BE2C (cell line): ENCODE data around the gene MAGEC1.

Source experiments
- DNase-seq: peaks from one replicate; pipeline ENCODE4 v3.0.0-alpha.2; 2020
- H3K27me3 ChIP-seq: fragments of 250-450 bp; sonication (Bioruptor Pico); 2 replicates; pipeline ENCODE4 v1.5.1; 2020; ENCODE audit warnings: mild to moderate bottlenecking
- H3K36me3 ChIP-seq: fragments of 250-450 bp; sonication (Bioruptor Pico); 2 replicates; pipeline ENCODE4 v1.5.1; 2020; ENCODE audit warnings: mild to moderate bottlenecking
- H3K4me1 ChIP-seq: fragments of 250-450 bp; sonication (Bioruptor Pico); 2 replicates; pipeline ENCODE4 v1.5.1; 2020
- H3K4me3 ChIP-seq: 2 replicates; pipeline ENCODE4 v1.5.1; 2011; ENCODE audit warnings: low read depth, low read length
- H3K9me3 ChIP-seq: fragments of 250-450 bp; sonication (Bioruptor Pico); 2 replicates; pipeline ENCODE4 v1.5.1; 2020
- TF ChIP-seq, protein P1 (sequence below): IDR thresholded peaks from 2 replicates; pipeline ENCODE4 v1.5.1; 2012; ENCODE audit warnings: mild to moderate bottlenecking, low read depth, low read length

The MAGEC1 gene

DNA sequence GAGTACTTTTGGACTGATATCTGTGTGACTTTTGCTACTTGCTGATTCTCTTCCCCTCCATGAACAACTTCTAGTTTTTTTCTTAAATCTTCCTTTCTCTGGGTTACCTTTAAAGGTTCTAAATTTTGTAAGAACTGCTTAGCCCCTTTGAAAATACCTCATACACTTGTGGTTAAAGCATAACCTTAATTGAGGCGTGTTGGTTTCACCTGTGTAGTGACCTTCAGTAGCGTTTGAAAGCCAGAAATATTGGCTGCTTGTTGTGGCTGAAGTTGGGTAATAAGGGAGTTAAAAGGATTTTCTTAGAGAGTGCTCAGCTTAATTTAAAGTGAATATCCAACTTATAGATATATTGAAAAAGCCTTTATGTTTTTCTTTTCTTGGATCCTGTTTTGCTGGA lies 32.0 kb downstream of the MAGEC1 start:
- Histone ChIP-seq H3K9me3 (no peaks in the 10 kb centered on the region), H3K4me3 (no peak overlapping the region), H3K4me1 (no peaks in the 10 kb centered on the region), H3K36me3 (no peaks in the 10 kb centered on the region), H3K27me3 (no peaks in the 10 kb centered on the region)
- TF ChIP-seq, protein P1, sequence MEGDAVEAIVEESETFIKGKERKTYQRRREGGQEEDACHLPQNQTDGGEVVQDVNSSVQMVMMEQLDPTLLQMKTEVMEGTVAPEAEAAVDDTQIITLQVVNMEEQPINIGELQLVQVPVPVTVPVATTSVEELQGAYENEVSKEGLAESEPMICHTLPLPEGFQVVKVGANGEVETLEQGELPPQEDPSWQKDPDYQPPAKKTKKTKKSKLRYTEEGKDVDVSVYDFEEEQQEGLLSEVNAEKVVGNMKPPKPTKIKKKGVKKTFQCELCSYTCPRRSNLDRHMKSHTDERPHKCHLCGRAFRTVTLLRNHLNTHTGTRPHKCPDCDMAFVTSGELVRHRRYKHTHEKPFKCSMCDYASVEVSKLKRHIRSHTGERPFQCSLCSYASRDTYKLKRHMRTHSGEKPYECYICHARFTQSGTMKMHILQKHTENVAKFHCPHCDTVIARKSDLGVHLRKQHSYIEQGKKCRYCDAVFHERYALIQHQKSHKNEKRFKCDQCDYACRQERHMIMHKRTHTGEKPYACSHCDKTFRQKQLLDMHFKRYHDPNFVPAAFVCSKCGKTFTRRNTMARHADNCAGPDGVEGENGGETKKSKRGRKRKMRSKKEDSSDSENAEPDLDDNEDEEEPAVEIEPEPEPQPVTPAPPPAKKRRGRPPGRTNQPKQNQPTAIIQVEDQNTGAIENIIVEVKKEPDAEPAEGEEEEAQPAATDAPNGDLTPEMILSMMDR = no peak
- no peak for DNase-seq

DNA sequence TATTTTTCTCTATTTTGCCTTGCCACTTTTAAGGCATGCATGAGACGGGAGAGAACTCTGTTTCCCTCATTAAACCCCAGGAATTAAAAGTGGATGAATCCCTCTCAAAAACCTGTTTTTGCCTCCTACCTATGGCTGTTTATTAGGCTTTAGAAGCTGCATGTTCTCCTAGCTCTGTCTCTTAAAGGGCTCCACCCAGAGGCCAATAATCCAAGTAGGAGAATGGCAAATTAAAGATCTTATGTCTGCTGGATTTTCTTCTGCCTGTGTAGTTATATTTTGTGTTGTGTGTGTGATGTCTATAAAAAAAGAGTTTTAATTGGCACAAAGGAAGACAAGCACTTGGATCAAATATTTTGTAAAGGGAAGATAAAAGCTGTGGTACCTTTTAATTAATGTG lies 32.4 kb downstream of the MAGEC1 start:
- H3K27me3 ChIP-seq = no peaks in the 10 kb centered on the region
- H3K4me1 ChIP-seq = no peaks in the 10 kb centered on the region
- no peak overlapping the region for H3K4me3 ChIP-seq
- no peaks in the 10 kb centered on the region for H3K9me3 ChIP-seq
- DNase-seq = no peak
- H3K36me3 ChIP-seq = no peaks in the 10 kb centered on the region
- TF ChIP-seq, protein P1 = no peak

DNA sequence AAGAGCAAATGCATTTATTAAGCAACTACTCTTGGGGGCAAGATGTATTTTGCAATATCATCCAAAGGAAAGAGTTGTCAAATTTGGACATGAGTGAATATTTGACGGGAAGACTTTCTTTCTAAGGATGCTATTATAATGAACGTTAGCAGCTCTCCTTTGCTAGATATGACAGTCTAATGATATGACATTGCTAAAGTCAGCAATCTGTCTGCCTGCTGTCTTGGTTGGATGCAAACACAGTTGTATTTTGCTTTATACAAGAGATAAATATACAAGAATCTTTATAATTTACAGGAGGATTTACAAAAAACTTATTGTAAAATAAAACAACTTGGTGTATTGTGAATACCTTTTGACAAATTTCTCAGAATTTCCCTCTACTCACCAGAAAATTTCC lies 37.5 kb downstream of the MAGEC1 start:
- H3K36me3 ChIP-seq = no peaks in the 10 kb centered on the region
- DNase-seq = no peak
- H3K4me1 ChIP-seq = no peaks in the 10 kb centered on the region
- H3K9me3 ChIP-seq = no peaks in the 10 kb centered on the region
- H3K27me3 ChIP-seq = no peaks in the 10 kb centered on the region
- H3K4me3 ChIP-seq = no peak overlapping the region
- TF ChIP-seq, protein P1 = no peak

DNA sequence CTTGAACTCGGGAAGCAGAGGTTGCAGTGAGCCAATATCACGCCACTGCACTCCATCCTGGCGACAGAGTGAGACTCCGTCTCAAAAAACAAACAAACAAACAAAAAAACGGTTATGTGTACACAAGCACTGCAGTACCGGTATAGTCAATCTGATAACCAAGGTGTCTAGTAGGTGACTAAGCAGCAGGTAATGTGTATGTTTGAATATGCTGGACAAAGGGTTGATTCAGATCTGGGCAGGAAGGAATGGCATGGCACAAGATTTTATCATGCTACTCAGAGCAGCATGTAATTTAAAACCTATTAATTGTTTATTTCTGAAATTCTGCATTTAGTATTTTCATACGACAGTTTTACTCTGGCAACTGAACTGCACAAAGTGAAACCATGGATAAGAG lies 41.7 kb downstream of the MAGEC1 start:
- no peak overlapping the region for H3K4me3 ChIP-seq
- no peak for DNase-seq
- no peaks in the 10 kb centered on the region for H3K9me3 ChIP-seq
- H3K27me3 ChIP-seq = no peaks in the 10 kb centered on the region
- no peaks in the 10 kb centered on the region for H3K36me3 ChIP-seq
- TF ChIP-seq, protein P1 = no peak
- H3K4me1 ChIP-seq = no peaks in the 10 kb centered on the region

DNA sequence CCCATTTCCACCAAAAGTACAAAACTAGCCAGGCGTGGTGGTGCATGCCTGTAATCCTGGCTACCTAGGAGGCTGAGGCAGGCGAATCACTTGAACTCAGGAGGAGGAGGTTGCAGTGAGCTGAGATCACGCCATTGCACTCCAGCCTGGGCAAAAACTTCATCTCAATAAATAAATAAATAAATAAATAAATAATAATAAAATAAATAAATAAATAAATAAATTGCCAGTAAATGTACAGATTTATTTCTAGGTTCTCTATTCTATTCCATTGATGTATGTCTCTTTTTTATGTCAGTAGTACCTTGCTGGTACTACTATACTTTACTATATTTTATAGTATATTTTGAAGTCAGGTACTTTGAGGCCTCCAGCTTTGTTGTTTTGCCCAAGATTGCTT lies 43.7 kb downstream of the MAGEC1 start:
- no peaks in the 10 kb centered on the region for H3K27me3 ChIP-seq
- no peaks in the 10 kb centered on the region for H3K36me3 ChIP-seq
- H3K9me3 ChIP-seq = no peaks in the 10 kb centered on the region
- TF ChIP-seq, protein P1 = no peak
- H3K4me3 ChIP-seq = no peak overlapping the region
- DNase-seq = no peak
- no peaks in the 10 kb centered on the region for H3K4me1 ChIP-seq

DNA sequence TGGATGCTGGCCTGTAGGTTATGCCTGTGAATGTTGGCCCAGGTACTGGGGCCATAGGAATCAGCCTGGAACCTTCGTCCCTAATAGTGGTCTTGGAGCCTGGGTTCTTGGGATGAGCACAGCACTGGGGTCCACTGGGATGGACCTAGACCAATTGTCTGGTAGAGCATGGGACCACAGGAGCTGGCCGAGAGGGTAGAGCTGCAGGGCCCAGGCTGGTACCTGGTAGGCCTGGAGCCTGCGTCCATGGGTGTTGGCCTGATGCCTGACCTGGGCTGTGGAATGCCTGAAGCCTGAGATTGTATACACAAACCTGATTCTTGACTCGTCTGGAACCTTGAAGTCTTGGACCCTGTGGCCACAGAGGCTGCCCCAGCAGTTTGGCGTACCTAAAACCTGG lies 48.9 kb downstream of the MAGEC1 start:
- no peak overlapping the region for H3K4me3 ChIP-seq
- no peaks in the 10 kb centered on the region for H3K9me3 ChIP-seq
- no peaks in the 10 kb centered on the region for H3K36me3 ChIP-seq
- TF ChIP-seq, protein P1 = no peak
- DNase-seq = no peak
- no peaks in the 10 kb centered on the region for H3K27me3 ChIP-seq
- H3K4me1 ChIP-seq = no peaks in the 10 kb centered on the region
